GM13976 (cell line): ENCODE data around the gene NUP93.

Experiments
- DNase-seq: peaks from one replicate; pipeline ENCODE4 v3.0.0; 2012; ENCODE audit warnings: low spot score
- CTCF ChIP-seq: IDR thresholded peaks from 2 replicates; pipeline ENCODE4 v1.5.1; 2012; ENCODE audit warnings: borderline replicate concordance, mild to moderate bottlenecking; ENCODE audit not compliant: insufficient read depth; ENCODE audit errors: extremely low read depth, missing control alignments, control extremely low read depth
- in situ Hi-C: fragments of 300-500 bp; cut with MboI; formaldehyde crosslinking; loops from one replicate; pipeline ENCODE4 v1.12.0; 2022; ENCODE audit warnings: low sequenced_read_pairs, mixed read lengths, inconsistent platforms; ENCODE audit not compliant: unreplicated experiment

The NUP93 gene

GRCh38 chr16:56748826-56749225 is 18.9 kb downstream of the NUP93 start:
- in situ Hi-C loops: no loop called here

GRCh38 chr16:56749672-56750491 is 20.0 kb downstream of the NUP93 start:
- no peak for DNase-seq
- in situ Hi-C loops: no loop called here
- TF ChIP-seq CTCF: no peak

More at GRCh38 chr16:56748826-56749225, 18.9 kb downstream of the NUP93 start:
- TF ChIP-seq CTCF: no peak
- no peak for DNase-seq

GRCh38 chr16:56753410-56753809 is 23.5 kb downstream of the NUP93 start:
- in situ Hi-C loops: no loop called here
- no peak for DNase-seq
- no peak for TF ChIP-seq CTCF

- DNase-seq: no peak
- TF ChIP-seq CTCF: no peak
- in situ Hi-C loops: no loop called here
These were observed 25.1 kb downstream of the NUP93 start for GRCh38 chr16:56755038-56755437.

GRCh38 chr16:56758432-56758831 is 28.5 kb downstream of the NUP93 start:
- no peak for TF ChIP-seq CTCF
- DNase-seq: no peak
- in situ Hi-C loops: no loop called here

GRCh38 chr16:56758930-56759329 is 29.0 kb downstream of the NUP93 start:
- TF ChIP-seq CTCF: no peak
- DNase-seq: no peak
- in situ Hi-C loops: no loop called here

- no peak for DNase-seq
- in situ Hi-C loops: no loop called here
- TF ChIP-seq CTCF: no peak
These were observed 33.5 kb downstream of the NUP93 start for GRCh38 chr16:56763291-56763916.
